Measurements from ENCODE around the gene EGFR.

DNA sequence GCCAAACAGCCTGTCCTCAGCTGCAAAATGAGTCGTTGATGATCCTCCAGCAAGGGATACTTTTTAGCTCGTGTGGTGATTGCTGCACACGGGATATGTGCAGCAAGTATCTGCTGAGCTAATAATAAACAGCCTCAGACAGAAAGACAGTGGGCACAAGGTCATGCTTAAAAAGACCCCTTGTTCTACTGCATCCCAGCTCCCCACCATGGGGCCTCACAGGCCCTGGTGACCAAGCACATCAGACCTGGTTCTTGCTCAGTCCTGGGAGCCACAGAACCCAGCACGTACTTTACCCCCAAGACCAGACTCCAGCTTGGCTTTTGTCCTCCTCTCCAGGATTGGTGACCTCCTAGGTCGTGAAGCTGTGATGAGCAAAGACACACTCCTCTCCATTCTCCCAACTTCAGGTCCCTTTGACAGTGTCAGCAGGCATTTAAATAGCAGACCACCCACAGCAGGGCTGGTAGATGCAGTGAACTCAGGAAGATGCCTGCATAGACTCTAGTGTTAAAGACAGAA, 50.5 kb downstream of the EGFR start:
- TF ChIP-seq, protein P1, sequence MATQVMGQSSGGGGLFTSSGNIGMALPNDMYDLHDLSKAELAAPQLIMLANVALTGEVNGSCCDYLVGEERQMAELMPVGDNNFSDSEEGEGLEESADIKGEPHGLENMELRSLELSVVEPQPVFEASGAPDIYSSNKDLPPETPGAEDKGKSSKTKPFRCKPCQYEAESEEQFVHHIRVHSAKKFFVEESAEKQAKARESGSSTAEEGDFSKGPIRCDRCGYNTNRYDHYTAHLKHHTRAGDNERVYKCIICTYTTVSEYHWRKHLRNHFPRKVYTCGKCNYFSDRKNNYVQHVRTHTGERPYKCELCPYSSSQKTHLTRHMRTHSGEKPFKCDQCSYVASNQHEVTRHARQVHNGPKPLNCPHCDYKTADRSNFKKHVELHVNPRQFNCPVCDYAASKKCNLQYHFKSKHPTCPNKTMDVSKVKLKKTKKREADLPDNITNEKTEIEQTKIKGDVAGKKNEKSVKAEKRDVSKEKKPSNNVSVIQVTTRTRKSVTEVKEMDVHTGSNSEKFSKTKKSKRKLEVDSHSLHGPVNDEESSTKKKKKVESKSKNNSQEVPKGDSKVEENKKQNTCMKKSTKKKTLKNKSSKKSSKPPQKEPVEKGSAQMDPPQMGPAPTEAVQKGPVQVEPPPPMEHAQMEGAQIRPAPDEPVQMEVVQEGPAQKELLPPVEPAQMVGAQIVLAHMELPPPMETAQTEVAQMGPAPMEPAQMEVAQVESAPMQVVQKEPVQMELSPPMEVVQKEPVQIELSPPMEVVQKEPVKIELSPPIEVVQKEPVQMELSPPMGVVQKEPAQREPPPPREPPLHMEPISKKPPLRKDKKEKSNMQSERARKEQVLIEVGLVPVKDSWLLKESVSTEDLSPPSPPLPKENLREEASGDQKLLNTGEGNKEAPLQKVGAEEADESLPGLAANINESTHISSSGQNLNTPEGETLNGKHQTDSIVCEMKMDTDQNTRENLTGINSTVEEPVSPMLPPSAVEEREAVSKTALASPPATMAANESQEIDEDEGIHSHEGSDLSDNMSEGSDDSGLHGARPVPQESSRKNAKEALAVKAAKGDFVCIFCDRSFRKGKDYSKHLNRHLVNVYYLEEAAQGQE (IDR thresholded peaks at IDR 0.05; ENCODE audit: insufficient read depth in 1 of 2, low read depth in 2 of 2, low read length in 2 of 2) = no peak
- TF ChIP-seq SIN3A (IDR thresholded peaks at IDR 0.05; ENCODE audit: borderline replicate concordance, insufficient read depth, low read length) = no peak
- TF ChIP-seq POLR2AphosphoS5 (IDR thresholded peaks at IDR 0.05; ENCODE audit: low read depth, low read length) = no peak
- TF ChIP-seq TAF1 (IDR thresholded peaks at IDR 0.05; ENCODE audit: borderline replicate concordance, insufficient read depth, low read length) = no peak
- no peak for TF ChIP-seq FOXP2 (optimal IDR thresholded peaks at IDR 0.05; ENCODE audit: borderline replicate concordance, extremely low read depth, extremely low read length, insufficient read depth)

Measured in PFSK-1 (cell line).